Neural cell (in vitro differentiated cells): ENCODE measurements around the gene MOSMO. TPM values are rescaled to one million over a fixed set of nuclear protein-coding genes. Genes with fewer than 3 reads are reported as not detected.

Experiments used
- H2AFZ ChIP-seq: fragments of 200-600, 300-800 bp; sonication (generic), shearing (Covaris generic); 2 replicates; pipeline ENCODE4 v1.6.0; 2014; ENCODE audit warnings: low read depth, mild to moderate bottlenecking, antibody characterized with exemption, low read length, moderate library complexity
- H3F3A ChIP-seq: fragments of 200-600 bp; shearing (Covaris generic); 2 replicates; pipeline ENCODE4 v1.6.1; 2016; ENCODE audit warnings: mild to moderate bottlenecking, moderate library complexity, mixed read lengths, antibody characterized with exemption, low read length; ENCODE audit not compliant: insufficient read depth, poor library complexity, severe bottlenecking
- H3K27ac ChIP-seq: fragments of 200-600, 300-800 bp; sonication (generic), shearing (Covaris generic); 2 replicates; pipeline ENCODE4 v1.5.1; 2014; ENCODE audit warnings: mild to moderate bottlenecking, low read length, moderate library complexity
- H3K27me3 ChIP-seq: fragments of 300-800, 200-600 bp; sonication (generic), shearing (Covaris generic); 2 replicates; pipeline ENCODE4 v1.6.0; 2014; ENCODE audit warnings: mild to moderate bottlenecking, low read depth, low read length, moderate library complexity; ENCODE audit not compliant: insufficient read depth
- H3K36me3 ChIP-seq: fragments of 300-800, 200-600 bp; sonication (generic), shearing (Covaris generic); 2 replicates; pipeline ENCODE4 v1.5.1; 2014; ENCODE audit warnings: mild to moderate bottlenecking, antibody characterized with exemption, low read length, moderate library complexity; ENCODE audit not compliant: insufficient read depth
- H3K4me2 ChIP-seq: fragments of 300-800, 200-600 bp; sonication (generic), shearing (Covaris generic); 2 replicates; pipeline ENCODE4 v1.6.0; 2014; ENCODE audit warnings: mild to moderate bottlenecking, low read length
- H3K4me3 ChIP-seq: fragments of 300-800, 200-600 bp; sonication (generic), shearing (Covaris generic); 2 replicates; pipeline ENCODE4 v1.5.1; 2014; ENCODE audit warnings: mild to moderate bottlenecking, low read length, moderate library complexity
- H3K79me2 ChIP-seq: fragments of 200-600 bp; shearing (Covaris generic); replicated peaks from 2 replicates; pipeline ENCODE4 v1.6.0; 2014; ENCODE audit warnings: mild to moderate bottlenecking, low read length, moderate library complexity; ENCODE audit not compliant: insufficient read depth
- H3K9ac ChIP-seq: fragments of 300-800, 200-600 bp; sonication (generic), shearing (Covaris generic); 2 replicates; pipeline ENCODE4 v1.6.1; 2016; ENCODE audit warnings: mild to moderate bottlenecking, low read length, mixed read lengths
- H3K9me2 ChIP-seq: fragments of 200-600 bp; shearing (Covaris generic); 2 replicates; pipeline ENCODE4 v1.6.1; 2016; ENCODE audit warnings: mild to moderate bottlenecking, low read length, mixed read lengths; ENCODE audit not compliant: insufficient read depth
- H3K9me3 ChIP-seq: fragments of 200-600, 300-800 bp; sonication (generic), shearing (Covaris generic); 2 replicates; pipeline ENCODE4 v1.6.1; 2016; ENCODE audit warnings: mild to moderate bottlenecking, mixed run types, low read length, moderate library complexity, mixed read lengths
- H4K20me1 ChIP-seq: fragments of 200-600 bp; shearing (Covaris generic); 2 replicates; pipeline ENCODE4 v1.6.1; 2016; ENCODE audit warnings: mild to moderate bottlenecking, mixed run types; ENCODE audit not compliant: insufficient read depth
- CTCF ChIP-seq: fragments of 450-650 bp; IDR thresholded peaks from 2 replicates; pipeline ENCODE4 v1.5.1; 2014; ENCODE audit warnings: antibody characterized with exemption, mild to moderate bottlenecking, moderate library complexity; ENCODE audit not compliant: poor library complexity, severe bottlenecking
- EP300 ChIP-seq: fragments of 450-650 bp; conservative IDR thresholded peaks from 2 replicates; pipeline ENCODE4 v1.6.1; 2014; ENCODE audit warnings: antibody characterized with exemption, mild to moderate bottlenecking, moderate library complexity; ENCODE audit not compliant: poor library complexity, severe bottlenecking
- EZH2 ChIP-seq: fragments of 200-600, 300-800 bp; shearing (Covaris generic), sonication (generic); IDR thresholded peaks from 2 replicates; pipeline ENCODE4 v1.6.1; 2014; ENCODE audit warnings: antibody characterized with exemption, low read length, borderline replicate concordance, mild to moderate bottlenecking; ENCODE audit not compliant: insufficient read depth, poor library complexity, severe bottlenecking
- MXI1 ChIP-seq: fragments of 450-650 bp; conservative IDR thresholded peaks from 2 replicates; pipeline ENCODE4 v1.6.1; 2014; ENCODE audit warnings: antibody characterized with exemption, mild to moderate bottlenecking; ENCODE audit not compliant: poor library complexity, severe bottlenecking
- POLR2AphosphoS5 ChIP-seq: IDR thresholded peaks from 2 replicates; pipeline ENCODE4 v1.6.1; 2012
- RAD21 ChIP-seq: fragments of 450-650 bp; conservative IDR thresholded peaks from 2 replicates; pipeline ENCODE4 v1.6.1; 2014; ENCODE audit warnings: antibody characterized with exemption, mild to moderate bottlenecking, moderate library complexity
- REST ChIP-seq: IDR thresholded peaks from 2 replicates; pipeline ENCODE4 v1.6.1; 2012; ENCODE audit warnings: borderline replicate concordance
- SMC3 ChIP-seq: fragments of 450-650 bp; conservative IDR thresholded peaks from 2 replicates; pipeline ENCODE4 v1.6.1; 2014; ENCODE audit warnings: antibody characterized with exemption, mild to moderate bottlenecking, moderate library complexity; ENCODE audit not compliant: poor library complexity
- TAF1 ChIP-seq: IDR thresholded peaks from 2 replicates; pipeline ENCODE4 v1.6.1; 2012; ENCODE audit warnings: low read depth
- polyA plus RNA-seq: library from polyadenylated mRNA; depleted of rRNA; stranded (reverse); fragments of >200 nt; gene quantifications from 2 replicates; pipeline ENCODE4 v1.2.3, GENCODE V29; 2014

The MOSMO gene
- polyA plus RNA-seq, 1 donor from 2014 or later, result 56.3 TPM

- H3K9ac ChIP-seq, result no peak overlapping the region
- H3K27ac ChIP-seq, result no peak overlapping the region
- H3K9me3 ChIP-seq, result no peaks in the 10 kb centered on the region
- no peaks in the 10 kb centered on the region for H3F3A ChIP-seq
- no peaks in the 10 kb centered on the region for H3K36me3 ChIP-seq
- no peaks in the 10 kb centered on the region for H3K9me2 ChIP-seq
- TF ChIP-seq REST (no peak), EP300 (no peak), SMC3 (no peak), RAD21 (no peak), CTCF (no peak), MXI1 (no peak), EZH2 (no peak), TAF1 (no peak), POLR2AphosphoS5 (no peak)
- H3K79me2 ChIP-seq, result no peaks in the 10 kb centered on the region
- H2AFZ ChIP-seq, result no peak overlapping the region
- H3K27me3 ChIP-seq, result no peaks in the 10 kb centered on the region
- H3K4me3 ChIP-seq, result no peak overlapping the region
- no peaks in the 10 kb centered on the region for H4K20me1 ChIP-seq
- H3K4me2 ChIP-seq, result no peak overlapping the region
These were observed 43.1 kb downstream of the MOSMO start for GRCh38 chr16:22050963-22051362.

GRCh38 chr16:22052980-22053379 is 45.1 kb downstream of the MOSMO start:
- Histone ChIP-seq H3K9me3 (no peaks in the 10 kb centered on the region), H3K27me3 (no peaks in the 10 kb centered on the region), H2AFZ (no peak overlapping the region), H3K79me2 (no peaks in the 10 kb centered on the region), H3K4me3 (no peak overlapping the region), H3K9ac (no peak overlapping the region), H4K20me1 (no peaks in the 10 kb centered on the region), H3K36me3 (no peaks in the 10 kb centered on the region), H3F3A (no peaks in the 10 kb centered on the region), H3K27ac (no peak overlapping the region), H3K4me2 (no peak overlapping the region), H3K9me2 (no peaks in the 10 kb centered on the region)
- TF ChIP-seq SMC3 (no peak), EP300 (no peak), REST (no peak), EZH2 (no peak), RAD21 (no peak), CTCF (no peak), POLR2AphosphoS5 (no peak)
